A549 (cell line): ENCODE measurements around the gene ADAMTS12.

Source experiments
- CEBPB ChIP-seq, 2 experiments: fragments of >200 bp in 1 of 2; sonication (Bioruptor Twin) in 1 of 2; formaldehyde crosslinking in 1 of 2; IDR thresholded peaks; 2 replicates each; pipeline ENCODE4 v1.6.1; 2012 to 2016
- ELK1 ChIP-seq: fragments of 150-350 bp; IDR thresholded peaks from 2 replicates; pipeline ENCODE4 v1.6.1; 2014; ENCODE audit warnings: low read depth, mild to moderate bottlenecking, low read length
- EP300 ChIP-seq, 2 experiments: fragments of >200 bp; sonication (Bioruptor Twin); formaldehyde crosslinking; IDR thresholded peaks; 2 replicates in 1 of 2; 3 replicates in 1 of 2; pipeline ENCODE4 v1.6.1; 2016 to 2017
- ESRRA ChIP-seq: fragments of 150-350 bp; IDR thresholded peaks from 2 replicates; pipeline ENCODE4 v1.6.1; 2014; ENCODE audit warnings: mild to moderate bottlenecking, low read length, borderline replicate concordance
- JUN ChIP-seq, 2 experiments: fragments of >200 bp; sonication (Bioruptor Twin); formaldehyde crosslinking; IDR thresholded peaks; 2 replicates in 1 of 2; 3 replicates in 1 of 2; pipeline ENCODE4 v1.6.1; 2016 to 2017
- MAFK ChIP-seq: fragments of 450-650 bp; IDR thresholded peaks from 2 replicates; pipeline ENCODE4 v1.6.1; 2014; ENCODE audit not compliant: partially characterized antibody
- NR3C1 ChIP-seq: fragments of >200 bp; sonication (Bioruptor Twin); formaldehyde crosslinking; IDR thresholded peaks from 3 replicates; pipeline ENCODE4 v1.6.1; 2017
- POLR2A ChIP-seq: IDR thresholded peaks from 2 replicates; pipeline ENCODE4 v1.6.1; 2012; ENCODE audit warnings: mild to moderate bottlenecking, low read length
- RAD21 ChIP-seq, 2 experiments: fragments of >200 bp in 1 of 2; sonication (Bioruptor Twin) in 1 of 2; formaldehyde crosslinking in 1 of 2; IDR thresholded peaks in 1 of 2; conservative IDR thresholded peaks in 1 of 2; 2 replicates in 1 of 2; 3 replicates in 1 of 2; pipeline ENCODE4 v1.6.1; 2012 to 2018; ENCODE audit warnings: inconsistent platforms in 1 of 2
- TF ChIP-seq, protein P1 (sequence below): fragments of >200 bp; sonication (Bioruptor Twin); formaldehyde crosslinking; IDR thresholded peaks from 3 replicates; pipeline ENCODE4 v1.5.1; 2016
- TF ChIP-seq, protein P2 (sequence below): fragments of 250-450 bp; sonication (Bioruptor Pico); IDR thresholded peaks from 2 replicates; pipeline ENCODE4 v1.5.0; 2020; ENCODE audit warnings: low read depth, mild to moderate bottlenecking, moderate library complexity

- TF ChIP-seq, protein P1, sequence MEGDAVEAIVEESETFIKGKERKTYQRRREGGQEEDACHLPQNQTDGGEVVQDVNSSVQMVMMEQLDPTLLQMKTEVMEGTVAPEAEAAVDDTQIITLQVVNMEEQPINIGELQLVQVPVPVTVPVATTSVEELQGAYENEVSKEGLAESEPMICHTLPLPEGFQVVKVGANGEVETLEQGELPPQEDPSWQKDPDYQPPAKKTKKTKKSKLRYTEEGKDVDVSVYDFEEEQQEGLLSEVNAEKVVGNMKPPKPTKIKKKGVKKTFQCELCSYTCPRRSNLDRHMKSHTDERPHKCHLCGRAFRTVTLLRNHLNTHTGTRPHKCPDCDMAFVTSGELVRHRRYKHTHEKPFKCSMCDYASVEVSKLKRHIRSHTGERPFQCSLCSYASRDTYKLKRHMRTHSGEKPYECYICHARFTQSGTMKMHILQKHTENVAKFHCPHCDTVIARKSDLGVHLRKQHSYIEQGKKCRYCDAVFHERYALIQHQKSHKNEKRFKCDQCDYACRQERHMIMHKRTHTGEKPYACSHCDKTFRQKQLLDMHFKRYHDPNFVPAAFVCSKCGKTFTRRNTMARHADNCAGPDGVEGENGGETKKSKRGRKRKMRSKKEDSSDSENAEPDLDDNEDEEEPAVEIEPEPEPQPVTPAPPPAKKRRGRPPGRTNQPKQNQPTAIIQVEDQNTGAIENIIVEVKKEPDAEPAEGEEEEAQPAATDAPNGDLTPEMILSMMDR = no peak
- no peak for TF ChIP-seq JUN (IDR thresholded peaks at IDR 0.05)
- no peak for TF ChIP-seq NR3C1
- no peak for TF ChIP-seq POLR2A
- TF ChIP-seq ELK1 = no peak
- TF ChIP-seq CEBPB (IDR thresholded peaks at IDR 0.05) = no peak
- TF ChIP-seq RAD21 (conservative IDR thresholded peaks at IDR 0.05 in 1 of 2, IDR thresholded peaks at IDR 0.05 in 1 of 2) = no peak
- no peak for TF ChIP-seq MAFK
- no peak for TF ChIP-seq EP300 (IDR thresholded peaks at IDR 0.05)
- no peak for TF ChIP-seq ESRRA
- TF ChIP-seq, protein P2, sequence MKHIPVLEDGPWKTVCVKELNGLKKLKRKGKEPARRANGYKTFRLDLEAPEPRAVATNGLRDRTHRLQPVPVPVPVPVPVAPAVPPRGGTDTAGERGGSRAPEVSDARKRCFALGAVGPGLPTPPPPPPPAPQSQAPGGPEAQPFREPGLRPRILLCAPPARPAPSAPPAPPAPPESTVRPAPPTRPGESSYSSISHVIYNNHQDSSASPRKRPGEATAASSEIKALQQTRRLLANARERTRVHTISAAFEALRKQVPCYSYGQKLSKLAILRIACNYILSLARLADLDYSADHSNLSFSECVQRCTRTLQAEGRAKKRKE (CRISPR knock-in tag) = no peak
Observed at GRCh38 chr5:33715661-33716060, 176.1 kb downstream of the ADAMTS12 start.
